Measurements from ENCODE around the gene HOXC4. TPM values are rescaled to one million over a fixed set of nuclear protein-coding genes. Genes with fewer than 3 reads are reported as not detected.

Gene HOXC4
- total and polyA plus RNA-seq, 2 of the 8 experiments (the other 6 are each of a cell fraction or from before 2014, with no cell fraction given), result not detected

GRCh38 chr12:54036620-54037359 is 16.8 kb upstream of the HOXC4 start:
- H2BK12ac ChIP-seq (ENCODE audit: low read depth, low read length), result no peak overlapping the region
- peaks cover 96 to 100% (median 99%) of the 10 kb centered on the region in 4 experiments for H3K27me3 ChIP-seq (replicated peaks in 1 of 4; ENCODE audit: control insufficient read depth in 3 of 4, extremely low read depth in 1 of 4, insufficient read depth in 3 of 4, low read length in 3 of 4)
- H4K8ac ChIP-seq (ENCODE audit: extremely low read depth, insufficient read depth, low read length), result no peak overlapping the region; the same call in 1 of the 2 replicates
- H4K5ac ChIP-seq (ENCODE audit: insufficient read length, low read depth, low read length), result no peak overlapping the region
- H3K4me1 ChIP-seq (replicated peaks in 1 of 4; ENCODE audit: control insufficient read depth in 3 of 4, insufficient read depth in 4 of 4, low read length in 3 of 4), result peaks cover 0 to 5% (median 0%) of the 10 kb centered on the region in 4 experiments; a peak in 4 of 7 replicates
- 62% methylated on average over 14 of the region's 14 CpGs; no CpG with 5 or more reads in 1 of the 2 experiments for WGBS, 2 experiments (ENCODE audit: extremely low coverage in 1 of 2, insufficient coverage in 1 of 2, insufficient read length in 1 of 2, insufficient replicate concordance in 2 of 2, low coverage in 1 of 2, low lambda C conversion rate in 2 of 2, missing lambda C conversion rate in 1 of 2)
- H2BK120ac ChIP-seq (replicated peaks; ENCODE audit: low read depth, low read length), result no peak overlapping the region
- peaks cover 9 to 23% of the 10 kb centered on the region in 2 experiments for H4K20me1 ChIP-seq (replicated peaks in 1 of 2; ENCODE audit: control insufficient read depth in 1 of 2, insufficient read depth in 2 of 2, low read length in 2 of 2)
- CTCF ChIA-PET (ENCODE audit: partially characterized antibody), result interaction anchor here (1.1 to 20.0 kb wide), 7 partner anchors 8 to 290 kb away, joined by 3 to 339 read pairs (median 4); partner anchors contain the start of gene SMUG1
- H3K79me1 ChIP-seq (ENCODE audit: low read depth, low read length), result no peaks in the 10 kb centered on the region
- no peak overlapping the region for H2BK20ac ChIP-seq (ENCODE audit: low read length)
- no peak overlapping the region for H3K9ac ChIP-seq (replicated peaks in 1 of 4; ENCODE audit: extremely low read depth in 1 of 4, low read depth in 3 of 4, low read length in 3 of 4)
- no peak overlapping the region for H2BK15ac ChIP-seq (ENCODE audit: low read length)
- H3K56ac ChIP-seq (replicated peaks; ENCODE audit: insufficient read length, low read depth, low read length), result no peak overlapping the region
- no peaks in the 10 kb centered on the region for H3K79me2 ChIP-seq (ENCODE audit: control insufficient read depth in 1 of 2, insufficient read depth in 2 of 2, low read length in 2 of 2)
- DNase-seq (ENCODE audit: low read depth in 1 of 2, low spot score in 2 of 2), result no peak
- no peak overlapping the region for H2AFZ ChIP-seq (ENCODE audit: low read length)
- POLR2A ChIA-PET (ENCODE audit: partially characterized antibody), result no interaction called here
- H4K91ac ChIP-seq (replicated peaks; ENCODE audit: insufficient read length, low read length), result no peak overlapping the region
- H2AK5ac ChIP-seq (ENCODE audit: low read depth, low read length), result no peak overlapping the region
- no peaks in the 10 kb centered on the region; a peak in 2 of 4 replicates for H3K9me3 ChIP-seq (ENCODE audit: insufficient read depth in 2 of 2, low read depth in 1 of 2, low read length in 1 of 2)
- no peaks in the 10 kb centered on the region for H3K23me2 ChIP-seq (ENCODE audit: low read depth, low read length)
- peaks cover 0 to 5% (median 0%) of the 10 kb centered on the region in 4 experiments; a peak in 1 of 8 replicates for H3K36me3 ChIP-seq (ENCODE audit: control insufficient read depth in 2 of 4, insufficient read depth in 4 of 4, low read length in 3 of 4)
- no peak overlapping the region for H3K4me2 ChIP-seq (ENCODE audit: insufficient read depth in 1 of 2, low read depth in 2 of 2, low read length in 2 of 2)
- no peak overlapping the region for H3K4ac ChIP-seq (replicated peaks; ENCODE audit: insufficient read length, low read depth, low read length)
- no peak overlapping the region for H3K23ac ChIP-seq (ENCODE audit: insufficient read length)
- no peak overlapping the region for H3K14ac ChIP-seq (ENCODE audit: insufficient read length)
- no peak overlapping the region for H3K18ac ChIP-seq (ENCODE audit: extremely low read depth, low read length)
- H3K4me3 ChIP-seq (ENCODE audit: extremely low read depth in 1 of 4, insufficient read depth in 2 of 4, low read depth in 3 of 4, low read length in 4 of 4), result no peak overlapping the region
- H2BK5ac ChIP-seq (ENCODE audit: low read depth, low read length), result no peak overlapping the region
- H3K27ac ChIP-seq (ENCODE audit: low read depth, low read length), result no peak overlapping the region
- no peak for FAIRE-seq
- TF ChIP-seq RXRA (IDR thresholded peaks at IDR 0.05; ENCODE audit: insufficient read depth, low read depth, low read length) (no peak), SUZ12 (IDR thresholded peaks at IDR 0.05; ENCODE audit: low read length) (peak; percentile 75; the same call in 1 of the 2 replicates), TCF12 (IDR thresholded peaks at IDR 0.05; ENCODE audit: low read depth, low read length) (no peak), RFX5 (IDR thresholded peaks at IDR 0.05; ENCODE audit: borderline replicate concordance, low read depth, low read length) (no peak), MAX (IDR thresholded peaks at IDR 0.05) (no peak), CBX8 (IDR thresholded peaks at IDR 0.05; ENCODE audit: borderline replicate concordance, low read depth, low read length) (0 out of 2 replicates have a peak, but pooled peaks have one; percentile 70), RNF2 (IDR thresholded peaks at IDR 0.05; ENCODE audit: borderline replicate concordance, low read depth, low read length, missing control alignments, poor library complexity, severe bottlenecking) (peak; percentile 33), EP300 (IDR thresholded peaks at IDR 0.05; ENCODE audit: borderline replicate concordance in 1 of 2, low read depth in 2 of 2, low read length in 2 of 2) (no peak), KDM1A (IDR thresholded peaks at IDR 0.05; ENCODE audit: borderline replicate concordance, low read length) (no peak), HDAC2 (IDR thresholded peaks at IDR 0.05; ENCODE audit: borderline replicate concordance in 1 of 2, low read depth in 2 of 2, low read length in 2 of 2) (no peak)

Data from H1 (cell line).